ENCODE results near the gene IPO5. TPM values are rescaled to one million over a fixed set of nuclear protein-coding genes. Genes with fewer than 3 reads are reported as not detected.

The IPO5 gene
- total and polyA plus RNA-seq, 9 donors = 53.9 to 200 (median 130) TPM

- H3K9me3 ChIP-seq = no peaks in the 10 kb centered on the region
- H3K4me1 ChIP-seq (ENCODE audit: insufficient read depth) = no peaks in the 10 kb centered on the region
- no peak overlapping the region for H3K27ac ChIP-seq
- 75 to 88% (median 88%) methylated on average over 1 of the region's 1 CpG for WGBS, 3 donors
- no peaks in the 10 kb centered on the region for H3K36me3 ChIP-seq
- no peak overlapping the region for H3K4me3 ChIP-seq
- intact Hi-C loops (cut with DNase I) = no loop called here
- TF ChIP-seq EP300 (IDR thresholded peaks at IDR 0.05) (no peak), POLR2A (IDR thresholded peaks at IDR 0.05) (no peak)
- TF ChIP-seq, protein P1, sequence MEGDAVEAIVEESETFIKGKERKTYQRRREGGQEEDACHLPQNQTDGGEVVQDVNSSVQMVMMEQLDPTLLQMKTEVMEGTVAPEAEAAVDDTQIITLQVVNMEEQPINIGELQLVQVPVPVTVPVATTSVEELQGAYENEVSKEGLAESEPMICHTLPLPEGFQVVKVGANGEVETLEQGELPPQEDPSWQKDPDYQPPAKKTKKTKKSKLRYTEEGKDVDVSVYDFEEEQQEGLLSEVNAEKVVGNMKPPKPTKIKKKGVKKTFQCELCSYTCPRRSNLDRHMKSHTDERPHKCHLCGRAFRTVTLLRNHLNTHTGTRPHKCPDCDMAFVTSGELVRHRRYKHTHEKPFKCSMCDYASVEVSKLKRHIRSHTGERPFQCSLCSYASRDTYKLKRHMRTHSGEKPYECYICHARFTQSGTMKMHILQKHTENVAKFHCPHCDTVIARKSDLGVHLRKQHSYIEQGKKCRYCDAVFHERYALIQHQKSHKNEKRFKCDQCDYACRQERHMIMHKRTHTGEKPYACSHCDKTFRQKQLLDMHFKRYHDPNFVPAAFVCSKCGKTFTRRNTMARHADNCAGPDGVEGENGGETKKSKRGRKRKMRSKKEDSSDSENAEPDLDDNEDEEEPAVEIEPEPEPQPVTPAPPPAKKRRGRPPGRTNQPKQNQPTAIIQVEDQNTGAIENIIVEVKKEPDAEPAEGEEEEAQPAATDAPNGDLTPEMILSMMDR (IDR thresholded peaks at IDR 0.05) = no peak
- no peak for DNase-seq
- no peaks in the 10 kb centered on the region for H3K27me3 ChIP-seq
Observed at GRCh38 chr13:98071316-98071715, 117.8 kb downstream of the IPO5 start.

GRCh38 chr13:98072476-98072875, 119.0 kb downstream of the IPO5 start:
- TF ChIP-seq POLR2A (IDR thresholded peaks at IDR 0.05) (no peak), EP300 (IDR thresholded peaks at IDR 0.05) (no peak)
- TF ChIP-seq, protein P1 (IDR thresholded peaks at IDR 0.05) = no peak
- H3K27ac ChIP-seq = no peak overlapping the region
- no peak for DNase-seq
- H3K9me3 ChIP-seq = no peaks in the 10 kb centered on the region
- no peaks in the 10 kb centered on the region for H3K27me3 ChIP-seq
- 85 to 91% (median 85%) methylated on average over 2 of the region's 2 CpGs for WGBS, 3 donors
- H3K4me3 ChIP-seq = no peak overlapping the region
- H3K4me1 ChIP-seq (ENCODE audit: insufficient read depth) = no peaks in the 10 kb centered on the region
- intact Hi-C loops (cut with DNase I) = no loop called here
- no peaks in the 10 kb centered on the region for H3K36me3 ChIP-seq

Small RNA genes within 50 kb of the gene (small RNA-seq; reads per million reads assigned to genes)
- not detected for gene FTLP8

Other genes starting within 250 kb of the IPO5 start
- gene FARP1, start 189.4 kb downstream of the IPO5 start, total RNA-seq = 10 to 100 TPM; 21.9 to 90.1 (median 35.6) TPM
- 10 to 100 TPM; 10.2 to 69.5 TPM for gene FARP1, start 189.4 kb downstream of the IPO5 start, polyA plus RNA-seq
- not detected for gene RNF113B, start 223.6 kb downstream of the IPO5 start, total RNA-seq
- gene RNF113B, start 223.6 kb downstream of the IPO5 start, polyA plus RNA-seq = under 1 TPM in 1 of 2 donors, not detected in 1; 0.05 TPM

All from ovary (tissue), 9 donors.